CD4-positive, alpha-beta T cell (primary cell): ENCODE measurements around the gene ERCC8. TPM values are rescaled to one million over a fixed set of nuclear protein-coding genes. Genes with fewer than 3 reads are reported as not detected.

Experiments used
- ATAC-seq: fragments of 200-7000 bp; cut with Tn5 transposase; one replicate; pipeline ENCODE4 v1.10.0; 2022; ENCODE audit warnings: mild to moderate bottlenecking; ENCODE audit not compliant: poor library complexity
- CTCF ChIA-PET: fragments of 350-600 bp; sonication (Branson Sonifier 250); formaldehyde crosslinking; loops from one replicate; lab custom pipeline; 2021; ENCODE audit warnings: antibody characterized with exemption, inconsistent platforms; lab: Charles Lee
- POLR2A ChIA-PET: fragments of 350-600 bp; sonication (Branson Sonifier 250); formaldehyde crosslinking; loops from one replicate; lab custom pipeline; 2021; ENCODE audit warnings: antibody characterized with exemption, inconsistent platforms; lab: Charles Lee
- DNase-seq, 14 experiments: peaks; one replicate each; pipeline ENCODE4 v3.0.0-alpha.2; 2013 to 2020; ENCODE audit warnings: mixed read lengths in 2 of 14
- H3K27ac ChIP-seq, 2 donors: one replicate each; pipeline versions ENCODE4 v1.5.1 to v1.7.0; 2013; ENCODE audit warnings: low read length in 2 of 2, low read depth in 1 of 2, mild to moderate bottlenecking in 1 of 2
- H3K27me3 ChIP-seq, 2 experiments: 1 replicate in 1 of 2; 2 replicates in 1 of 2; pipeline versions ENCODE4 v1.6.1 to v1.7.0; 2013; ENCODE audit warnings: low read length in 2 of 2, control low read depth in 1 of 2, mild to moderate bottlenecking in 1 of 2, moderate library complexity in 1 of 2; ENCODE audit not compliant: insufficient read depth in 2 of 2, control insufficient read depth in 1 of 2
- H3K36me3 ChIP-seq: one replicate; pipeline ENCODE4 v1.6.1; 2013; ENCODE audit warnings: low read length, control low read depth; ENCODE audit not compliant: insufficient read depth
- H3K4me1 ChIP-seq: one replicate; pipeline ENCODE4 v1.6.1; 2013; ENCODE audit warnings: low read length, control low read depth; ENCODE audit not compliant: insufficient read depth
- H3K4me3 ChIP-seq: one replicate; pipeline ENCODE4 v1.5.1; 2013; ENCODE audit warnings: mild to moderate bottlenecking, low read length, moderate library complexity
- H3K9me3 ChIP-seq, 2 experiments: 1 replicate in 1 of 2; 2 replicates in 1 of 2; pipeline versions ENCODE4 v1.6.1 to v1.7.0; 2013; ENCODE audit warnings: low read length in 2 of 2, mild to moderate bottlenecking in 2 of 2, control low read depth in 1 of 2, moderate library complexity in 1 of 2; ENCODE audit not compliant: control insufficient read depth in 1 of 2, insufficient read depth in 1 of 2
- H3K27ac Mint-ChIP-seq: one replicate; pipeline ENCODE4 v1.8.0; 2020; ENCODE audit warnings: mixed read lengths
- H3K27me3 Mint-ChIP-seq: one replicate; pipeline ENCODE4 v1.8.0; 2021; ENCODE audit warnings: mixed read lengths
- H3K36me3 Mint-ChIP-seq: one replicate; pipeline ENCODE4 v1.8.0; 2021; ENCODE audit warnings: low read depth, mixed read lengths
- H3K4me1 Mint-ChIP-seq: one replicate; pipeline ENCODE4 v1.8.0; 2021; ENCODE audit warnings: low read depth, mixed read lengths
- H3K4me3 Mint-ChIP-seq: one replicate; pipeline ENCODE4 v1.8.0; 2020; ENCODE audit warnings: mild to moderate bottlenecking, mixed read lengths
- H3K9me3 Mint-ChIP-seq: one replicate; pipeline ENCODE4 v1.8.0; 2020; ENCODE audit warnings: mixed read lengths
- intact Hi-C, 2 experiments: fragments of 100-400 bp; cut with DNase I in 1 of 2; cut with micrococcal nuclease in 1 of 2; formaldehyde crosslinking; loops; one replicate each; pipeline versions ENCODE4 v1.15.1 to v1.9.0; 2023 to 2025; cut with DNase I, micrococcal nuclease
- total RNA-seq, 174 experiments: library from RNA in 2 of 174; stranded (reverse) in 2 of 174; gene quantifications; one replicate each; pipeline ENCODE4 v1.2.3 and lab custom pipeline; 2021 to 2026
- TF ChIP-seq, protein P1 (sequence below): fragments of 200-600 bp; IDR thresholded peaks from one replicate; pipeline ENCODE4 v1.8.0; 2022; ENCODE audit warnings: antibody characterized with exemption, mild to moderate bottlenecking

ERCC8 gene
- total RNA-seq, 2 experiments from 2014 or later = 2.6 to 3.7 TPM

DNA sequence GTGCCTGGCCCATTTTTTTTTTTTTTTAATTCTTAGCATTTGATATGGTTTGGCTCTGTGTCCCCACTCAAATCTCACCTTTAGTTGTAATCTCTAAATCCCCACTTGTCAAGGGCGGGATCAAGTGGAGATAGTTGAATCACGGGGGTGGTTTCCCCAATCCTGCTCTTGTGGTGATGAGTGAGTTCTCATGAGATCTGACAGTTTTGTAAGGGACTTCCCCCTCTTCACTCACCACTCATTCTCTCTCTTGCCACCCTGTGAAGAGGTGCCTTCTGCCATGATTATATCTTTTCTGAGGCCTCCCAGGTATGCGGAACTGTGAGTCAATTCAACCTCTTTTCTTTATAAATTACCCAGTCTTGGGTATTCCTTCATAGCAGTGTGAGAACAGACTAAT lies 27.4 kb upstream of the ERCC8 start:
- Mint-ChIP-seq H3K4me3 (no peak overlapping the region), H3K27me3 (no peaks in the 10 kb centered on the region), H3K4me1 (peaks cover 15% of the 10 kb centered on the region), H3K9me3 (peaks cover 15% of the 10 kb centered on the region), H3K27ac (no peak overlapping the region), H3K36me3 (peaks cover 55% of the 10 kb centered on the region)
- H3K4me1 ChIP-seq = no peaks in the 10 kb centered on the region
- H3K27ac ChIP-seq = no peak overlapping the region
- DNase-seq (peak in 2 of 14 experiments; percentile 3 to 21), ATAC-seq (peak; percentile 26)
- H3K36me3 ChIP-seq = no peaks in the 10 kb centered on the region
- intact Hi-C loops = no loop called here
- H3K9me3 ChIP-seq = peaks cover 4 to 17% of the 10 kb centered on the region in 2 experiments
- POLR2A ChIA-PET = no interaction called here
- TF ChIP-seq, protein P1, sequence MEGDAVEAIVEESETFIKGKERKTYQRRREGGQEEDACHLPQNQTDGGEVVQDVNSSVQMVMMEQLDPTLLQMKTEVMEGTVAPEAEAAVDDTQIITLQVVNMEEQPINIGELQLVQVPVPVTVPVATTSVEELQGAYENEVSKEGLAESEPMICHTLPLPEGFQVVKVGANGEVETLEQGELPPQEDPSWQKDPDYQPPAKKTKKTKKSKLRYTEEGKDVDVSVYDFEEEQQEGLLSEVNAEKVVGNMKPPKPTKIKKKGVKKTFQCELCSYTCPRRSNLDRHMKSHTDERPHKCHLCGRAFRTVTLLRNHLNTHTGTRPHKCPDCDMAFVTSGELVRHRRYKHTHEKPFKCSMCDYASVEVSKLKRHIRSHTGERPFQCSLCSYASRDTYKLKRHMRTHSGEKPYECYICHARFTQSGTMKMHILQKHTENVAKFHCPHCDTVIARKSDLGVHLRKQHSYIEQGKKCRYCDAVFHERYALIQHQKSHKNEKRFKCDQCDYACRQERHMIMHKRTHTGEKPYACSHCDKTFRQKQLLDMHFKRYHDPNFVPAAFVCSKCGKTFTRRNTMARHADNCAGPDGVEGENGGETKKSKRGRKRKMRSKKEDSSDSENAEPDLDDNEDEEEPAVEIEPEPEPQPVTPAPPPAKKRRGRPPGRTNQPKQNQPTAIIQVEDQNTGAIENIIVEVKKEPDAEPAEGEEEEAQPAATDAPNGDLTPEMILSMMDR = no peak
- no peaks in the 10 kb centered on the region for H3K27me3 ChIP-seq
- H3K4me3 ChIP-seq = no peak overlapping the region
- CTCF ChIA-PET = interaction anchor here (0.6 kb wide), 1 partner anchor 47 kb away, joined by 3 read pairs; no protein-coding TSS in a partner anchor

DNA sequence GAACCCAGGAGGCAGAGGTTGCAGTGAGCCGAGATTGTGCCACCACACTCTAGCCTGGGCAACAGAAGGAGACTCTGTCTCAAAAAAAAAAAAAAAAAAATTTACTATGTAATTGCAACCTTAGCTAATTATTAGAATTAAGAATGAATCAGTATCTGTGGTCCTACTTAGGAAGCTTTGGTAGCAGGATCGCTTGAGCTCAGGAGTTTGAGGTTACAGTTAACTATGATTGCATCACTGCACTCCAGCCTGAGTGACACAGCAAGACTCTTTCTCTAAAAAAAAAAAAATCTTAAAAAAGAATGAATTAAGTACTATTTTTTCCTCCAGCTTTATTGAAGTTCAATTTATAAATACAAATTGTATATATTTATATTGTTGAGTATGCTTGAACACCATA lies 16.8 kb upstream of the ERCC8 start:
- no peak overlapping the region for H3K4me3 Mint-ChIP-seq
- CTCF ChIA-PET = no interaction called here

DNA sequence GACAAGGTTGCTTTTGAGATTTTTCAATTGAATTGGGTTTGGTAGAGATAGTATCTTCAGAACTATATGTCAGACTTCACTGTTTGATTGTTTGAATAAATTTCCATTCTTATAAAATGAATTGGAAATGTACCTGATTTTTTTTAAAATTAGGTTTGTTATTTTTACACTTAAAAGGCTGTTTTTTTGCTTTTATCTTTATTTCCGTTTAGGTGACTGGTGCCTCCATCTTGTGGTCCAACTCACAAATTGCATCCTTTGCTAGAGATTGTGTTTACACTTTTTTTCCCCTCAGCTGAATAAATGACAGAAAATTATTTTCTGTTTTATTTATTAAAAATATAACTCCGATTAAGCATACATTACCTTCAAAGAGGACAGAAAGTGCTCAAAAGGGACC lies 15.7 kb upstream of the ERCC8 start:
- peaks cover 4% of the 10 kb centered on the region for H3K36me3 Mint-ChIP-seq
- no peak overlapping the region for H3K4me3 ChIP-seq
- no peaks in the 10 kb centered on the region for H3K4me1 ChIP-seq
- DNase-seq (peak in 3 of 14 experiments; percentile 39 to 53 (median 47)), ATAC-seq (peak; percentile 52)
- H3K9me3 ChIP-seq = no peaks in the 10 kb centered on the region
- intact Hi-C loops = loop anchor here (1.0 to 5.0 kb wide), 2 partner anchors 283 to 698 kb away; no protein-coding TSS in a partner anchor
- H3K36me3 ChIP-seq = no peaks in the 10 kb centered on the region
- ChIA-PET POLR2A (interaction anchor here (0.6 to 1.0 kb wide), 2 partner anchors 16 to 1215 kb away, joined by 3 read pairs; partner anchors contain the start of gene ERCC8), CTCF (interaction anchor here (1.0 kb wide), 1 partner anchor 16 kb away, joined by 3 read pairs; the partner anchor contains the start of gene ERCC8)
- no peaks in the 10 kb centered on the region for H3K27me3 Mint-ChIP-seq
- TF ChIP-seq, protein P1 = peak; percentile 77
- peaks cover 20% of the 10 kb centered on the region for H3K4me1 Mint-ChIP-seq
- H3K27me3 ChIP-seq = no peaks in the 10 kb centered on the region
- no peak overlapping the region for H3K4me3 Mint-ChIP-seq
- H3K9me3 Mint-ChIP-seq = no peaks in the 10 kb centered on the region
- H3K27ac Mint-ChIP-seq = no peak overlapping the region
- H3K27ac ChIP-seq = no peak overlapping the region

More for the DNA sequence above, 16.8 kb upstream of the ERCC8 start:
- no peak overlapping the region for H3K4me3 ChIP-seq
- Mint-ChIP-seq H3K4me1 (peaks cover 16% of the 10 kb centered on the region), H3K27me3 (no peaks in the 10 kb centered on the region), H3K9me3 (no peaks in the 10 kb centered on the region), H3K36me3 (peaks cover 7% of the 10 kb centered on the region), H3K27ac (no peak overlapping the region)
- no peaks in the 10 kb centered on the region for H3K4me1 ChIP-seq
- no peaks in the 10 kb centered on the region for H3K36me3 ChIP-seq
- TF ChIP-seq, protein P1 = no peak
- H3K9me3 ChIP-seq = peaks cover 0 to 6% of the 10 kb centered on the region in 2 experiments
- DNase-seq = no peak
- H3K27me3 ChIP-seq = no peaks in the 10 kb centered on the region
- intact Hi-C loops = loop anchor here (5.0 kb wide), 1 partner anchor 284 kb away; no protein-coding TSS in a partner anchor
- ATAC-seq = no peak
- H3K27ac ChIP-seq = no peak overlapping the region
- POLR2A ChIA-PET = no interaction called here
